Peyer's patch (tissue), 4 donors: ENCODE results near the gene ZFPM1. TPM values are rescaled to one million over a fixed set of nuclear protein-coding genes. Genes with fewer than 3 reads are reported as not detected.

Experiments
- DNase-seq, 3 donors: peaks; one replicate each; pipeline ENCODE4 v3.0.0-alpha.2; 2017 to 2019
- H3K27ac ChIP-seq, 4 donors: fragments of 200-600 bp; sonication (generic); one replicate each; pipeline ENCODE4 v1.5.1; 2016 to 2019
- H3K27me3 ChIP-seq, 2 donors: fragments of 200-600 bp; sonication (generic); one replicate each; pipeline ENCODE4 v1.5.1; 2019
- H3K36me3 ChIP-seq, 3 donors: fragments of 200-600 bp; sonication (generic); one replicate each; pipeline ENCODE4 v1.5.1; 2016 to 2019
- H3K4me1 ChIP-seq, 4 donors: fragments of 200-600 bp; sonication (generic); one replicate each; pipeline ENCODE4 v1.5.1; 2016 to 2019
- H3K4me3 ChIP-seq, 4 donors: fragments of 200-600 bp; sonication (generic); 1 replicate in 3 of 4; 2 replicates in 1 of 4; pipeline ENCODE4 v1.5.1; 2016 to 2019; ENCODE audit warnings: mild to moderate bottlenecking in 1 of 4
- H3K9me3 ChIP-seq, 4 donors: fragments of 200-600 bp; sonication (generic); one replicate each; pipeline ENCODE4 v1.5.1; 2016 to 2019; ENCODE audit warnings: mild to moderate bottlenecking in 1 of 4
- POLR2A ChIP-seq, 2 donors: fragments of 450-650 bp; IDR thresholded peaks; one replicate each; pipeline ENCODE4 v1.5.1; 2017; ENCODE audit warnings: antibody characterized with exemption in 2 of 2, mild to moderate bottlenecking in 2 of 2, moderate library complexity in 2 of 2
- total RNA-seq, 4 donors: library from RNA; depleted of rRNA; stranded (reverse); fragments of >200 nt; gene quantifications; one replicate each; pipeline ENCODE4 v1.1.0, GENCODE V29; 2016
- TF ChIP-seq, protein P1 (sequence below), 6 experiments: fragments of 450-650 bp in 4 of 6; fragments of 200-600 bp in 2 of 6; sonication (generic) in 1 of 6; IDR thresholded peaks; one replicate each; pipeline ENCODE4 v1.5.1; 2017 to 2019; ENCODE audit warnings: antibody characterized with exemption in 6 of 6, mild to moderate bottlenecking in 3 of 6, moderate library complexity in 1 of 6

Gene ZFPM1
- total RNA-seq, 4 donors from 2014 or later, result 3.0 to 7.9 (median 4.9) TPM

DNA sequence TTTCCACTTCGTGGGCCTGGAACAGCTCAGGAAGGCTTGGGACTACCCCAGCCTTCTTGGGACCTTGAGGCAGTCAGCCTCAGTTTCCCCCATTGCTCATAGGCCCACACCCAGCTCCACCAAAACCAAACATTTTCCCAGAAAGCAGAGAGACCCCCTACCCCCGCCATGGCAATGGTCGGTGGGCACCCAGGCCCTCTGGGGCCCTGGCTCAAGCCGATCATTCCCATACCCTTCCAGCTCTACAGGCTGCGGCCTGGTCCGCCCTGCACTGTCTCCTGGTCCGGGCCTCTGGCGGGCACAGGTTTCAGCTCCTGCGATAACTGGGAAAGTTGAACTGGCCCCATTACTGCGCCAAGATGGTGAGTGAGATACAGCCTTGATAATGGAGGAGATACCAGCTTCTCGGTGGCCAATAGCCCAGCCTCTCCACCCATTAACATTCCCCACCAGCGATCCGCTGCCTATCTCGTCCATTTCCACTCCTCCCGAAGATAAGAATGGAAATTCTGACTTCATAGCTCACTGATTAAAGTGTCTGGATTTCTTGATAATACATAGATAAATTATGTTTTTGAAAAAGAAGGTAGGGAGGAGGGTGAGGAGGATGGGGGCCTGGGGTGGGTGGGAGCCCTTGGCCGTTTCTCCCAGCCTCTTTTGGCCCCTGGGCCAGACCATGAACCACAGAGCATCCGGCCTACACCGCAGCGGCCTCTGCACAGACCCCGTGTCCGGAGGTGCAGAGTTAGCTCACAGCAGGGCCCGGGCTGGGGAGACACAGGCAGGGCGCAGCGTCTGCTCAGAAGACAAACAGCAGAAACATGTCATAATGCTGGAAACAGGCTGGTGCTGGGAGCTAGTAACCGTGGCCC lies 11.6 kb downstream of the ZFPM1 start:
- H3K36me3 ChIP-seq, result no peaks in the 10 kb centered on the region
- no peak overlapping the region for H3K4me3 ChIP-seq
- H3K4me1 ChIP-seq, result peaks cover 0 to 50% (median 29%) of the 10 kb centered on the region in 4 donors
- TF ChIP-seq POLR2A (IDR thresholded peaks at IDR 0.05), result no peak
- TF ChIP-seq, protein P1, sequence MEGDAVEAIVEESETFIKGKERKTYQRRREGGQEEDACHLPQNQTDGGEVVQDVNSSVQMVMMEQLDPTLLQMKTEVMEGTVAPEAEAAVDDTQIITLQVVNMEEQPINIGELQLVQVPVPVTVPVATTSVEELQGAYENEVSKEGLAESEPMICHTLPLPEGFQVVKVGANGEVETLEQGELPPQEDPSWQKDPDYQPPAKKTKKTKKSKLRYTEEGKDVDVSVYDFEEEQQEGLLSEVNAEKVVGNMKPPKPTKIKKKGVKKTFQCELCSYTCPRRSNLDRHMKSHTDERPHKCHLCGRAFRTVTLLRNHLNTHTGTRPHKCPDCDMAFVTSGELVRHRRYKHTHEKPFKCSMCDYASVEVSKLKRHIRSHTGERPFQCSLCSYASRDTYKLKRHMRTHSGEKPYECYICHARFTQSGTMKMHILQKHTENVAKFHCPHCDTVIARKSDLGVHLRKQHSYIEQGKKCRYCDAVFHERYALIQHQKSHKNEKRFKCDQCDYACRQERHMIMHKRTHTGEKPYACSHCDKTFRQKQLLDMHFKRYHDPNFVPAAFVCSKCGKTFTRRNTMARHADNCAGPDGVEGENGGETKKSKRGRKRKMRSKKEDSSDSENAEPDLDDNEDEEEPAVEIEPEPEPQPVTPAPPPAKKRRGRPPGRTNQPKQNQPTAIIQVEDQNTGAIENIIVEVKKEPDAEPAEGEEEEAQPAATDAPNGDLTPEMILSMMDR (IDR thresholded peaks at IDR 0.05), result no peak
- no peaks in the 10 kb centered on the region for H3K9me3 ChIP-seq
- peak in 2 of 3 donors; percentile 52 to 66 for DNase-seq
- H3K27me3 ChIP-seq, result no peaks in the 10 kb centered on the region
- H3K27ac ChIP-seq, result no peak overlapping the region

DNA sequence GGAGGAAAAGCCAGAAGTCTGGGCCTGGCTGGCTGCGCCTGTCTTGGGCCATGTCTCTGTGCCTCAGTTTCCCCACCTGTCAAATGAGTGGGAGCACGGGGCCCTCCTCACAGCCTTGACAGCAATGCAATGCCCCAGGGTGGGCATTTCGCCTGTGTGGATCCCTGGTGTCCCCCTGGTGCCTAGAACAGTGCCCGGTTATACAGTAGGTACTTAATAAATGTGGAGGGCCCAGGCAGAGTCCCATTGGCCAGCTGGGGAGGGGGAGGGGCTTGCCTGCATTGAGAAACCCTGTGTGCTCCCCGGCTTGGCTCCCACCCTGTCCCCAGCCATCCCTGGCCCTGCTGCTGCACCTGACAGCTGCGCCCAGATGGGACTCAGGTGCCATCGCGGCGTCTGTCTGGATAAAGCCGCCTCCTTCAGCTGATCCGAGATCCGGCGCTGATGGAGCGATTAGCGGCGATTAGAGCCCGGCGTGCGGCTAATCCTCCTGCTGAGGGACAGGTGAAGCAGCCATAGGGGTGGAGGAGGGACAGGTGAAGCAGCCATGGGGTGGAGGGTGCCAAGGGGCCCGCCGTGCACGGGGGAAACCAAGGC lies 12.4 kb downstream of the ZFPM1 start:
- Histone ChIP-seq H3K27me3 (no peaks in the 10 kb centered on the region), H3K4me1 (peaks cover 0 to 54% (median 31%) of the 10 kb centered on the region in 4 donors), H3K36me3 (no peaks in the 10 kb centered on the region), H3K27ac (peak overlapping the region in 1 of 4 donors; percentile 61), H3K4me3 (no peak overlapping the region), H3K9me3 (no peaks in the 10 kb centered on the region)
- TF ChIP-seq, protein P1 (IDR thresholded peaks at IDR 0.05), result no peak
- TF ChIP-seq POLR2A (IDR thresholded peaks at IDR 0.05), result no peak
- DNase-seq, result no peak

DNA sequence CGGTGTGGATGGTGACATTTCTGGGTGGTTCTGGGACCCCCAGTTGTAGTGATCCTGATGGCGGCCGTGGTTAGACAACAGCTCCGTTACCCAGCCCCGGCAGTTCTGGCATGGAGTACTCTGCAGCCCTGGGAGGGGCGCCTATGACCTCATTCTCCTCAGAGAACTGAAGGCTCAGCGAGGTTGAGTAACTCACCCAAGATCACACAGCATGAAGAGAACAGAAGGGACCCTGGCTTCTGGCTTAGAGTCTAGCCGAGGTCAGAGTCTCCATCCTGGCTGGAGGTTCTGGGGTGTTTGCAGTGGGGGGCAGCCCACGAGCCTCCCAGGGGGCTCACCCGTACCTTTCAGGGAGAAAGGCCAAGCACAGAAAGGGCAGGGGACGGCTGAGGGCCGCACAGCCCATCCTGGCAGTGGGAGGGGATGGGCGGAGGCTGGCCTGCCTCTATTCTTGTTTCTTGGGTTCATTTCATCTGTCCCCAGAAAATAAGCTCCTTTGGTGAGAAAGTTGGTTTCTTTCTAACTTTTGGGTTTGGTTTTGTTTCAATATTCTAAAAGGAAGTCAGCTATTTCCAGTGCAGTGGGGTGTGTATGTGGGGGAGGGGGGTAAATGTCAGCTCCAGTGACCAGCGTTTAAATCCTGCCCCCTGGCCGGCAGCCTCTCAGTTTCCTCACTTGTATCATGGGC lies 13.2 kb downstream of the ZFPM1 start:
- H3K4me1 ChIP-seq, result peaks cover 0 to 53% (median 29%) of the 10 kb centered on the region in 4 donors
- no peaks in the 10 kb centered on the region for H3K9me3 ChIP-seq

DNA sequence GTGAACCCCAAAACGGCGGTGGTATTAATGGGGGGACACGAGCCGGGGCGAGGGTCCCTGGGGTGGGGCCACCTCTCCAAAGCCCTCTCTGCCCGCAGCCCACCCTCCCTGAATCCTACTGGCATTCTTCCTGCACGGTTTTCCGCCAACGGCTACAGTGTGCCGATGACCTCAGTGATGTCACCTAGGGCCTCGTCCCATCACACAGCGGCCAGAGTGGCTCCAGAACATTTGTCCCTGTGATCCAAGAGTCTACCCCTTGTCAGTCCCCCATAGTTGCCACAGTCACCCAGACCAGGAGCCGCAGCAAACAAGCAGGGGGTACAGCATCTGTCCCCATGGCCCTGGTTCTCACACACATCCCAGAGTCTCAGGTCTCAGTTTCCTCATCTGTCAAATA lies 13.9 kb downstream of the ZFPM1 start:
- TF ChIP-seq, protein P1 (IDR thresholded peaks at IDR 0.05), result no peak
- no peak for TF ChIP-seq POLR2A (IDR thresholded peaks at IDR 0.05)
- H3K36me3 ChIP-seq, result no peaks in the 10 kb centered on the region
- DNase-seq, result no peak
- H3K27ac ChIP-seq, result peak overlapping the region in 1 of 4 donors; percentile 61
- no peaks in the 10 kb centered on the region for H3K27me3 ChIP-seq
- no peaks in the 10 kb centered on the region for H3K9me3 ChIP-seq
- H3K4me3 ChIP-seq, result no peak overlapping the region
- peaks cover 0 to 47% (median 24%) of the 10 kb centered on the region in 4 donors for H3K4me1 ChIP-seq

More for the DNA sequence above, 13.2 kb downstream of the ZFPM1 start:
- TF ChIP-seq, protein P1 (IDR thresholded peaks at IDR 0.05), result no peak
- no peak for TF ChIP-seq POLR2A (IDR thresholded peaks at IDR 0.05)
- H3K27me3 ChIP-seq, result no peaks in the 10 kb centered on the region
- H3K36me3 ChIP-seq, result no peaks in the 10 kb centered on the region
- DNase-seq, result peak in 1 of 3 donors; percentile 47
- H3K27ac ChIP-seq, result peak overlapping the region in 1 of 4 donors; percentile 61
- H3K4me3 ChIP-seq, result no peak overlapping the region

DNA sequence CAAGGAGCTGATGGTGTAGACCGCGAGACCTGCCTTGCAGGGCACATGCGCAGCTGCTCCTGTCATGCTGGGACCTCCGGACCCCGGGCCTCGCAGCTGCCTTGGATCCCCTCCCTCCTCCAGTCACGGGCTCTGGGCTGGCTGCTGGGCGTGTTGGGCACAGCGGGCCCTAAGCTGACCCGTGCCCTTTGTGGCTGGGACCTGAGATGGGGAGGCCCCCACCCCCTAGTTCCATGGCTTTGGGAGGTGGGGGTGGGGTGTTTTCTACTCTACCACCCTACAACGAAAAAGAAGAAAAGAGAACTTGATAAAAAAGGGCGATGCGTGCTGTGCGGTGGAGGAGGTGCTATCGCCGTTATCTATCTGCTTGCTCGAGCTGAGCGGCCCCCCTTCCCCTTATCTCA lies 14.5 kb downstream of the ZFPM1 start:
- Histone ChIP-seq H3K4me1 (peaks cover 0 to 41% (median 20%) of the 10 kb centered on the region in 4 donors), H3K9me3 (no peaks in the 10 kb centered on the region), H3K4me3 (no peak overlapping the region), H3K27ac (peak overlapping the region in 1 of 4 donors; percentile 61), H3K27me3 (no peaks in the 10 kb centered on the region), H3K36me3 (no peaks in the 10 kb centered on the region)
- no peak for DNase-seq
- TF ChIP-seq, protein P1 (IDR thresholded peaks at IDR 0.05), result no peak
- no peak for TF ChIP-seq POLR2A (IDR thresholded peaks at IDR 0.05)
